DMS153 treated with DMSO at 0.1 percent for 48 hours (cell line): ENCODE data around the gene KHK.
"Not testable (repeated sequence)": the region's sequence is repeated elsewhere in the genome, so short reads cannot be mapped to it uniquely, and the experiment has no call there.

Source experiments
- DNase-seq: peaks from one replicate; lab custom pipeline; 2025; ENCODE audit not compliant: unreplicated experiment; lab: John Stamatoyannopoulos, UW

The KHK gene

DNA sequence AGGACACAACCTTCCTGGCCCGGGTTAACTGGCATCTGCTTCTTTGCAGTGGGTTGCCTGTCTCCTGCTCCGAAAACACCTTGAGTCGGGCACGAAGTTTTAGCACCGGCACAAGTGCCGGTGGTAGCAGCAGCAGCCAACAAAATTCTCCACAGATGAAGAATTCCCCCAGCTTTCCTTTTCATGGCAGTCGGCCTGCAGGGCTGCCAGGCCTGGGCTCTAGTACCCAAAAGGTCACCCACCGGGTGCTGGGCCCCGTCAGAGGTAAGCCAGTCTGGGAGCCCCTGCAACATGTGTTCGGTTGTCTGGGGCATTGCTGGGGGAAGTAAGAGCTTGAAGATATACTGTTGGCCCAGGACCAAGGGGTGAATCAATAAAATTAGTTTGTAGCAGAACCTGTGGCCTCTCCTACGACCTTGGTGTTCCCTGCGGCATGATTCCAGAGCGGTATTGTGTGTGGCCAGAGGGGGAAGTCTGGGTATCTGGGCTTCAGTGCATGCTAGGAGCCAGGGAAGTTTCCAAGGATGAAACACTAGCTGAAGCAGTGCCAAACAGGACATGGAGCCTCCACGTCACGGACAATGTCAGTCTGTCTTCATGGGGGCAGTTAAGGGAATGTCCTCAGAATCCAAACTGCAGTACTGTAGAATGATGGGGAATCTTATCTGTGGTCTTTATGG, 27.3 kb upstream of the KHK start:
- no peak for DNase-seq

DNA sequence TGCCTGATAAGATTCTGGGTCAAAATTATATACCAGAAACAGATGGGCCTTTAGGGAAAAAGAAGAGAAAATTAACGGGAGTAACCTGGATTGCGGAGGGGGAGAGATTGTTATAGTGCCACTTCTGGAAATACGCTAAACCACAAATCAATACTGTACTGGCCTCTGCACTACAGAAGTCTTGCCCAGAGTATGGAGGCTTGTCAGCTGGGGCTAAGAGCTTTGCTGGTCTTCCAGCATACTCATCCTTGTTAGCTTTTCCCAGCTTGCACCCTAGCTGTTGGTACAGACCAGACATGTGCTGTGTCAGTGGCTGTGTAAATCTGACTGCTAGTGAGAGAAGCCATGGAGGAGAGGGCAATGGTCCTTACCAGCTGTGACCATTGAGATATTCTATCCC, 26.2 kb upstream of the KHK start:
- no peak for DNase-seq

DNA sequence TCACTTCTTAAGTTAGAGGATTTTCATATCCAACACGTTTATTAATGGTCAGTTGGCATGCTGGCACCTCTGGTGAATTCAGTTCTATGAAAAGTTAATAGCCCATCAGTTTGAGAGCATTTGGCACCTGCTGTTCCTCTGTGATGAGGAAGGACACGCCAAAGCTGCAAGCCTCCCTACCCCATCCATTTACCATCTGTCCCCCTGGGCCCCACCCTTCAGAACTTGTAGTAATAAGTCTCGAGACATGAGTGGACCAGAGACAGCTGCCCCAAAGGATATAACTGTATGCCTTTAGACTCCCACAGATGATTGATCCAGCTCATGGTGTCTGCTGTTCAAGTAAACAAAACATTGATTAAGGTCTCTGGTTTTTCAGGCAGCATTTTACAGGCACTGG, 21.4 kb upstream of the KHK start:
- no peak for DNase-seq

DNA sequence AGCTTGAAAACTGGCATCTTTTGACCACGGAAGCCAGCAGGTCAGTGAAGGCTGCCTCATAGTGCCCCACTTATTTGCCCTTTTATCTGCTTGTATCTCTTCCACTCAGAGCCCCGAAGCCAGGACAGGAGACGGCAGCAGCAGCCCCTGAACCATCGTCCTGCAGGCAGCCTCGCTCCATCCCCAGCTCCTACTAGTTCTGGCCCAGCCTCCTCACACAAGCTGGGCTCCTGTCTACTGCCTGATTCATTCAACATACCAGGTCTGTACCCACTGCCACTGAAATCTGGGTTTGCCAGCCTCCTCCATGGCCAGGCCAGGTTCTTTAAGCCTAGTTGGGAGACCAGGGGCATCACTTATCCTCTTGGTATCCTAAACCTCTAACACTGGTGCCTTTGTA, 19.2 kb upstream of the KHK start:
- no peak for DNase-seq

DNA sequence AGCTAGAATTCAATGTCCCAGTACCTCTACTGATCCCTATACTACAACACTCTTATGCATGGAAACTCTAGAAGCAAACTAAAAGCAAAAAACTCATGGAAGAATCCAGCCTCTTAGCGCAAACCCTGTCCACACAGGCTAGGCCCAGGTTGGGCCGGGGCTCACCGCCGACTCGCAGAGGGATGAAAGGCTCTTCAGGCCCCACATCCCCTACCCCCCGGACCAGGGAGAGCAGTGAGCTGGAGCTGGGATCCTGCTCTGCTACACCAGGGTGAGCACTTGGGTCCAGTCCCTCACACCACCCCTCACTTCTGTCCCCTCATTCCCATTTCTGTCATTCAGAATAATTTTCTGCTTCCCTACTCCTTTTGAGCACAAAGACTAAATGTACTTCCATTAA, 17.1 kb upstream of the KHK start:
- no peak for DNase-seq

DNA sequence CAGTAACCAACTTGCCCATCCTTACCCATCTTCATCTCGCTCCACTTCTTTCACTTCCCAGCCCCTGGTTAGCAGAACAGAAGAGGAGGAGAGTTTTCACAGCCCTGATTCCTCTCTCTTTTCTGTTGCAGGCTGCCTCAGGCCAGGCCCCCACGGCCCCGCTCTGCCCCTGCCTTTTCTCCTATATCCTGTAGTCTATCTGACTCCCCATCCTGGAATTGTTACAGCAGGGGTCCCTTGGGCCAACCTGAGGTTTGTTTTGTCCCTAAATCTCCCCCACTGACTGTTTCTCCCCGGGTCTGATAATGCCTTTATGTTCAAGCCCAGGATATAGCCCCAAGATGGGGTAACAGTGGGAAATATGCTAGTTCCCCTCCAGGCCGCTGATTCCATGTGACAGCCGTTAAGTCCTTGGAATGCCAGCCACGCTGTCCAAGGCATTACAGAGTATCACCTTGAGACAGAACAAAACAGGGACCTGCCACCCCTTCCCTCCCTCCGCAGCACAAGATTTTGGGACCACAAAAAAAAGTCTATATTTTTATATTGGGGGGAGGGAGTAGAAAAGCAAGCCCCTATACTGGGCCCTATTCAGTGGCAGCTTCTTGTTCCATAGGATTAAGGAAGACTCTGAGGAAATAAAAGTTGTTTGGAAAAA, 16.5 kb upstream of the KHK start:
- no peak for DNase-seq

DNA sequence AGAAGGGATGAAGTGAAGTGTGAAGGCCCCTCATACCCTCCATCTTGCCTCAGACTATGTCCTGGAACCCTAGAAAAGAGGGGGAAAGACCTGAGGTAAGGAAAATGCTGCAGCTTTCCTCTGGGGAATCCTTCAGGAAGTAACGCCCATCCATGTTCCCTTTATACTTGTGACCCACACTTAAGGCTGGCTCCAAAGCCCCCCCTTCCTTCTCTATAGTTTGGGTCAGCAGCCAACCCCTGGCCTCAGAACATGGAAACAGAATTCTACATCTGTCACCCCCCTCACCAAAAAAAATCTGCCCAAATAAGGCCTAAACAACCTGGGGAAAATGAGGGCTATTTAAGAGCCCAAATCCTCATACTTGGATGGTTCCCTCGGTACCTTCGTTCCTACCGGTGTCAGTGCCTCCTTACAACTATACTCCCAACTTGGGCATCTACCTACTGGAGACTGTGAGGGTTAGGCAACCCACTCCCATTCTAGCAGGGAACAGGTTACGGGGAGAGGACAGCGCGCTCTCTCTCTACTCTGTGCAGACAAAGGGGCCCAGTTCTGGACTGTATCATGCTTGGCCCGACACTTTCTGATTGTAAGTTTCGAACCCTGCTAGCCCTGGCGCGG, 15.8 kb upstream of the KHK start:
- no peak for DNase-seq

DNA sequence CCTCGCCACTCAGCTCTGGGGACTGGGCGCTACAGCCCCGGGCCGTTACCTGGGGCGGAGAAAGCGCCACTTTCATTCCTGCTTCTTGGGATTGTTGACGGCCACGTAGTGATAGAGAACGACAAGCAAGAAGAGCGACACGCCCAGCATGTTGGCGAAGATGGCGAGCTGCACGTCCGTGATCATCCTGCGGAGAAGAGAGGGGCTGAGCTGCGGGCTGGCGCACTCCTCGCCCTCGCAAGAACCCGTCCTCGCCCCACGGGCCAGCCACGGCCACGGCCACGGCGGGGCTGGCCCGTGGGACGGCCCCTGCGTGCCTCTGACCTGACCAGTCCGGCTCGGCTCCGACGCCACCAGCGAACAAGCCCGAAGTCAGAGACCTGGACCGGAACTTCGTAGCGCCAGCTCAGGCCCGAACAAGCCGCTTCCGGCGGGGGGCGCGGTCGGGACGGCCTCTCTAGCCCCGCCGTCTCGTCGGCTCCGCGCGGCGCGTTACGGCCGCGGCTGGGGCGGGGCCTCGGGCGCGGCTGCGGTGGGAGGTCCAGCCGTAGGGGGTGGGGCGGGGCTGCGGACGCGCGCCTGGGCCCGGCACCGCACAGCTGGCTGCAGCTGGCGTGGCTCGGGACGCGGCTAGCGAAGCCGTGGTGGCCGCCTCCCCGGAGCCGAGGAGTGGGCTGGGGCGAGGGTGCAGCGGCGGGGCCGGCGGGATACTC, 15.1 kb upstream of the KHK start, which contains the start of gene OST4:
TSS of gene OST4 (minus strand) at position 378 of the 713 bp plus-strand sequence.
- DNase-seq, result peak; percentile 73

DNA sequence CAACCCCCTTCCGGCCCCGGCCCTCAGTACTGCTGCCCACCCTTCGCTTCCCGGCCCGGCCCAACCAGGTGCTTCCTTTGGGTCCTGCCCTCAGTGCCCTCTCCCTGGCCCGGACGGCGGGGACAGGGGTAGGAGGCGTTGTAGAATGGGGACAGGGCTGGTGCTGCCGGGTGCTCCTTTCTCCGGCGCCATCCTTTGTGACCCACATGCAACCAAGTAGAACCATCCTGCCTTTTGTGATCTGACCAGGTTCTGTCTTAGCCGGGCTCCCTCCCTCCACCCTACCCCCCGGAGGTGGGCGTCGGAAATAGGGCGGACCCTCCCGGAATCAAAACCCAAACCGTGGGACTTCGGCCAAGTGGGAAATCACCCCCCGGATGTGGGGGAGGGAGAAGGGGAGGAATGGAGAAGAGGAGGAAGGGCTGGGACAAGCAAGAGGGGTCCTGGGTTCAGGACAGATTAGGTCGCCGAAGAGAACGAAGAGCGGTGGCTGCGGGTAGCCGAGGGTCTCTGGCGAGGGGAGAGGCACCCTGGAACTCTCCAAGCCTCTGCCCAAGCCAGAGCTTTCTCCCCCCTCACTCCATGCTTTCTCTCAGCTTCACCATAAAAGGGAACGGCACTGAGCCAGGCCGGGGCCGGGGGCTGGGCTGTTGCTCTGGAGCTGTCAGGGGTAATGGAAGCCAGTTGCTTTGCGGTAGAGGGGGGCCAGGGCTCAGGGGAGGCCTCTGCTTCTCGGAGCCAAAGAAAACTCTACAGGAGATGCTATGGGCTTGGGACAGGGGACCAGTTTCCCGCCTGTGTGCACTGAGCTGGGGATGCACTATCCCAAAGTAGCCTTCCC, 14.4 kb upstream of the KHK start:
- DNase-seq, result no peak

DNA sequence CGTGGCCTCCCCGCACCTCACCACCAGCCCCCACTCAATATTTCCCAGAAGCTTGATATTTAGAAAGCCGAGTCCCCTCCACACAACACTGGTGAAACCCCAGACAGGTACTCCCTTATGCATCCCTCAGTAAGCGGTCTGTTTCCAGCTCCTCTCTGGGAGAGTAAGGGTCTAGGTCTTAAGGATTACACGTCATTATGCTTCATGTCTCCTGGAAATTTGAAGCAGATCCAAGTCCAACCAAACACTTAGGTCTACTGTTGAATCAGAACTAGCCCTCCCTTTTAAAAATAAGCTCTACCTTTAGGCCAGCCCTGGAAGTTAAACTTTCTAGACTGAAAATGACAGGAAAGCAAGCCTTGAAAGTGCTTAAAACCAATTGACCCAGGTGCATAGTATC, 13.7 kb upstream of the KHK start:
- DNase-seq, result no peak

DNA sequence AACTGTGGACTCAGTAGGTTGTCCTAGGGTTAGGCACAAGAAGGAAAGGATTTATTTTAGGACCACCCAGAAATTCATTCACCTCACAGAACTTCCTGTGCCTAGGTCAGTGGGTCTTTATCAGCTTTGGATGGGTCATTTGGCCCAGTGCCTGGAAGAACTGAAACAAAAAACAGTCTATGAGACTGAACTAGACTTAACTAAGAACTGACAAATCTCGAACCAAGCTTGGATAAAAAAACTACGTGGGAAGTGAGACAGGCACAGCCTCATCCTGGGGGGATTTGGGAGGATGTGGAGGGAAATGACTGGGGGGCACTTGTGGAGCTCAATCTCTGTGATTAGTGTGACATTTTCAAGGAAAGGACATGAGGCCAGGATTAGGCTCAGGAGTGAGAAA, 12.8 kb upstream of the KHK start:
- DNase-seq, result no peak

DNA sequence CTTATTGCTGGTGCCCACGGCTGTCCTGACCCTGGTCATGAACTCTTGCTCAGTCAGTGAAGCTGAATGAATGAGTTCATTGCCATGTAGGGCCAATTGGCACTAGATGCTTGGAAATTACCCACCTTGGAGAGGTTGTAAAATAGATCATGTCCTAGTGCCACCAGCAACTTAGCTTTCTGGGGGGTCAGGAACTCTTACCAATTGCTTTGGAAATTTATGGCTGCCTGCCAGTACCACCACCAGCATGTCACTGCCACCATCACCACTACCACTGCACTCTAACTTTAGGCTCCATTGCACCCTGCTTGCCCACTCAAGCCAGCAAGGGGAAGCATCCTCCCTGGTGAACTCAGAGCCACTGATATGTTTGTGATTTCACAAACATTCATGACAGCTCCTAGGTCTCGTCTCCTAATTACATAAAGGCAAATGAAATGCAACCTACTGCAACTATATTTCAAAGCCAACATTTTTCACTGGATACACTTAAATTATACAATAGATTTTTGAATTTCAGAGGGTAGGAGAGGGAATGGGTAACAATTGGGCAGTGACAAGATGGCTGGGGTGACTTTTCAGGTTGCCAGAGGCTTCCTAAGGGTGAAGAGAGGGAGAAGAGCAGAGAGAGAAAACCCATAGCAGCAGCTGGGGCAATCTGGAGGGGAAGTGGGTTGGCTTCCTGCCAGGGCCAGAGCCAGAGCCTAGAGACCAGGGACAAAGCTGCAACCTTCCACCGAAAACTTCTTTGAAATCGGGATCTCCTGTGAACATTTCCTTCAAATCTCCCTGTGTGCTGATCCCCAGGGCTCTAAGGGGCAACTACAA, 11.6 kb upstream of the KHK start:
- no peak for DNase-seq

DNA sequence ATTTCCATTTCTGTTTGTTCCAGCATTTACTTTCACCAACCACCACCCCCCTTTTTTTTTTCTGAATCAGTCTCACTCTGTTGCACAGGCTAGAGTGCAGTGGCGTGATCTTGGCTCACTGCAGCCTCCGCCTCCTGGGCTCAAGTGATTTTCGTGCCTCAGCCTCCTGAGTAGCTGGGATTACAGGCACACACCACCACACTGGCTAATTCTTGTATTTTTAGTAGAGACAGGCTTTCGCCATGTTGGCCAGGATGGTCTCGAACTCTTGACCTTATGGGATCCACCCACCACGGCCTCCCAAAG, 11.1 kb upstream of the KHK start:
- DNase-seq, result not testable (repeated sequence)

DNA sequence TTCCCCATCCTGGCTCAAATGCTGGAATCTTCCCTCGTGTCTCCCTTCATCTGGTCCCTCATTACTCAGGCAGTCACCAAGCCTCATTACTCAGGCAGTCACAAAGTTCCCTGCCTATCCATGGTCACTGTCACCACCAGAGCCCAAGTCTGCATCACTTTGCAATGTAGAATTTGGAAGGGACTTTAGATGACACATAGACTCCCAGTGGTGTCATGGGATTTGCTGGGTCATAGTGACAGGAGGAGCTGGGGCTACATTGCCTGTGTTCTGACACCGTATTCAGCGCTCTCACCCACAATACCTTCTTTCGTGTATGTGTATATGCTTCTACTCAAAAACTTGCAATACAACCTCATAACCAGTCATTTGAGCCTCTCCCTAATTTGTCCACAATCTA, 10.2 kb upstream of the KHK start:
- no peak for DNase-seq

DNA sequence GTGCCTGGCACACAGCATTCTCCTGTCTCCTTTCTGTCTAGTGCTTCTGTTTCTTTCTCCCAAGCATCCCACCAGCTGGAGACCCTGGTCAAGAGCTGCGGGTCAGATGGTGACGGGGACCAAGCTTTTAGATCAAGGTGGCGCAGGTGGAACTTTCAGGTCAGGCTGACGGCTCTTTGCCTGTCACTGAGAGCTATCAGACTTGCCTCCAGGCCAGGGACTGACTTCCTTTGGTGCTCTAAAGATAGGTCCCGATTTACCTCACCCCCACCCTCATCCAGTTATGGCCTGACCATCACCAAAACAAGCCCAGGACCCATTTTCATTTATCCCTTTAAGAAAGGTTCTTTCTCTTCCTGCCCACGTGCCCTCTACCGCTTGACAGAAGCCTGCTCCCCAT, 9.3 kb upstream of the KHK start:
- no peak for DNase-seq

DNA sequence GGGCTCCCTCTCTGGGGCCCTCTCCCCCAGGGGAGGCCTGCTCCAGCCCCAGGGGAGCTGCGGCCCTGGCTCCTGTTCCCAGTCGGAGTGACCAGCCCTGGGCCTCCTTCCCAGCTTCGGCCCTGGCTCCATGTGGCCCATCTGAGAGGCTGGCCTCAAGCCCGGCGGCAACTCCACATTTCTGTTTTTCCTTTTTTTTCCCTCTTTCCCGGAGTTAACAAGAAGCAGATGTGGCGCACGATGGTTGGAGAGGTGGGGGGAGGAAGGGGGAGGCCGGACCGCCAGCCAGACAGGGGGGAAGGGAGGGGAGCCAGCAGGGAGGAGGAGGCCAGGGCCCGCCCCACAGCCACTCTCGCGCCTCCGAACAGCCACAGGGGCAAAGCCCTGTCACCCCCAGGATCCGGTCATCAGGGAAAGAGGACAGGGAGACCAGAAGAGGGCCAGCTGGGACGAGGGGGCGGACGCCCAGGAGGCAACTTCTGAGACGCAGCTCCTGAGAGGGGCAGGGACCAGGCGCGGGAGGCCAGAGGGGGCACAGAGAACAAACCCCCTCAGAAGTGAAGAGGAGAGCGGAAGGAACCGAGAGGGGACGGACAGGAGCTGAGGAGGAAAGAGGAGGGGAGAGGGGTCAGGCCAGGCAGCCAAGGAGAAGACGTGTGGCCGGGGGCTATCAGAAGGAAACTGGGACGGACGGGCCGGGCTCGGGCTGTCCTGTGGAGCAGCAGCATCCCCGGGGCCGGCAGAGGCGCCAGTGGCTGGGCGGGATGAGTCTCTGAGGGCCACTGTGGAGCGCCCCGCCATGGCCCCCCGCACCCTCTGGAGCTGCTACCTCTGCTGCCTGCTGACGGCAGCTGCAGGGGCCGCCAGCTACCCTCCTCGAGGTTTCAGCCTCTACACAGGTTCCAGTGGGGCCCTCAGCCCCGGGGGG, 8.0 kb upstream of the KHK start, which contains the start of gene EMILIN1:
TSS of gene EMILIN1 (plus strand) at position 349 of the 928 bp plus-strand sequence. CDS start at position 800, 451 bp downstream.
- no peak for DNase-seq

DNA sequence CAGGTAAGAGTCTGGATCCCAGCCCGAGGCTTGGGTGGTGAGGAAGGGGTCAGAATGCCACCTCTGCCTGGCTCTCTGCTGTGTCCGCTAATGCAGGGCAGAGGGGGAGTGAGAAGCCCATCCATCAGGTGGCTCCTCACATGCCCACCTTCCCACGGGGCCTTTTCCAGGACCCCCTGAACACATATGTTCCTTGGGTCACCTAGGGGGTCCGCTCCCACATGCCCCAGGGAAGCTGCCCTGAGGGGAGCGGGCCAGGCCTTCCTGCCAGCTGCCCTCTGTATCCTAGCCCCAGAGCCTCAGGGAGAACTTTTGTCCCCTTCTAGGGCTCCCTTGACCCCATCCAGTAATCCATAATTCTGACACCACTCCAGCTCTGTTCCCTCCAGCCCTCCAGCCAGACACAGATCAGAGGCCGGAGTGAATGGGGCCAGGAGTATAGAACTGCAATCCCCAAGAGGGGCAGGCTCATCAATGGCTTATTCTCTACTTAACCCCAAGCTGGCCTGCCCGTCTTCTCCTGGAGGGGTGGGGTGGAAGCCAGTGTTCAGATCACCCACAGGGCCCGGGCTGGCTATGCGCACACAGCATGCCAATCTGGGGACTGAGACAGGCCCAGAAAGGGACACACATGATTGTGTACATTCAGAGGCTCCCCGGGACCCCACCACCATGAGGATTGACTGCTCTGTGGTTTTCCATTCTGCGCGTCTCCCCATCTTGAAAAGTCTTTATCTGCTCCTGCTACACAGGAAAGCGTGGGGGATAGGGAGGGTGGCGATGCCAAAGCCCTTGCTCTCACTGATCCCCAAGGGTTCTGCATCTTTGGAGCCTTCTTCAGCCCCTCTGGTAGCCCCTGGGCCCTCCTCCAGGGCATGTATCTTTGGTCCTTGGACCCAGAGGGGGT, 7.1 kb upstream of the KHK start:
- no peak for DNase-seq

DNA sequence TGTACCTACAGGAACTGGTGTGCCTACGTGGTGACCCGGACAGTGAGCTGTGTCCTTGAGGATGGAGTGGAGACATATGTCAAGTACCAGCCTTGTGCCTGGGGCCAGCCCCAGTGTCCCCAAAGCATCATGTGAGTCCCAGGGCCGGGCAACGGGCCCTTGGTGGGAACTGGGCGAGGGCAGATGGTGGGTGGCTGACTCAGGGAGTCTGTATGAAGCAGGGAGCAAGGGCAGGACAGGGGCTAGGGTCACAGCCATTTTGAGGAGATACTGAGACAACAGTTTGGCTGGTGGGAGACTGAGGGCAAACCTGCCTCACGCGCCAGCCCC, 6.5 kb upstream of the KHK start:
- DNase-seq, result no peak
